GM23338 (cell line): ENCODE data around the gene SLC45A1. TPM values are rescaled to one million over a fixed set of nuclear protein-coding genes. Genes with fewer than 3 reads are reported as not detected.

ENCODE experiments used
- ATAC-seq: fragments of 200-7000 bp; cut with Tn5 transposase; 3 replicates; pipeline ENCODE4 v1.9.1; 2020
- DNase-seq: peaks from one replicate; pipeline ENCODE4 v3.0.0-alpha.2; 2015; ENCODE audit warnings: low spot score
- H2AFZ ChIP-seq: fragments of 200-600 bp; sonication (generic); 2 replicates; pipeline ENCODE4 v1.8.0; 2016; ENCODE audit warnings: antibody characterized with exemption, mild to moderate bottlenecking, moderate library complexity
- H3F3A ChIP-seq: fragments of 200-600 bp; sonication (generic); replicated peaks from 2 replicates; pipeline ENCODE4 v1.8.0; 2017; ENCODE audit warnings: antibody characterized with exemption, mixed run types, low read depth
- H3K27ac ChIP-seq: fragments of 200-600 bp; sonication (generic); 2 replicates; pipeline ENCODE4 v1.6.1; 2016; ENCODE audit warnings: low read depth
- H3K27me3 ChIP-seq: fragments of 200-600 bp; sonication (generic); 2 replicates; pipeline ENCODE4 v1.8.0; 2016; ENCODE audit warnings: mild to moderate bottlenecking, mixed run types, moderate library complexity; ENCODE audit not compliant: insufficient read depth
- H3K36me3 ChIP-seq: fragments of 200-600 bp; sonication (generic); 2 replicates; pipeline ENCODE4 v1.8.0; 2016; ENCODE audit warnings: mild to moderate bottlenecking; ENCODE audit not compliant: insufficient read depth
- H3K4me1 ChIP-seq: fragments of 200-600 bp; sonication (generic); 2 replicates; pipeline ENCODE4 v1.8.0; 2016; ENCODE audit warnings: mild to moderate bottlenecking, moderate library complexity; ENCODE audit not compliant: insufficient read depth
- H3K4me2 ChIP-seq: fragments of 200-600 bp; sonication (generic); 2 replicates; pipeline ENCODE4 v1.7.1; 2017; ENCODE audit warnings: mixed run types
- H3K4me3 ChIP-seq: fragments of 200-600 bp; sonication (generic); 2 replicates; pipeline ENCODE4 v1.6.1; 2016; ENCODE audit warnings: mixed run types
- H3K79me2 ChIP-seq: fragments of 200-600 bp; sonication (generic); replicated peaks from 2 replicates; pipeline ENCODE4 v1.8.0; 2017; ENCODE audit warnings: mild to moderate bottlenecking; ENCODE audit not compliant: insufficient read depth
- H3K9me2 ChIP-seq: fragments of 200-600 bp; sonication (generic); 2 replicates; pipeline ENCODE4 v1.8.0; 2017; ENCODE audit not compliant: insufficient read depth
- H4K20me1 ChIP-seq: fragments of 200-600 bp; sonication (generic); replicated peaks from 2 replicates; pipeline ENCODE4 v1.8.0; 2017; ENCODE audit warnings: mild to moderate bottlenecking; ENCODE audit not compliant: insufficient read depth
- H3K27ac Mint-ChIP-seq: 2 replicates; pipeline ENCODE4 v1.8.0; 2020; ENCODE audit warnings: inconsistent platforms, mild to moderate bottlenecking, moderate library complexity, mixed read lengths
- H3K27me3 Mint-ChIP-seq: 3 replicates; pipeline ENCODE4 v1.8.0; 2022; ENCODE audit warnings: low read depth, mild to moderate bottlenecking, moderate library complexity, mixed read lengths, inconsistent platforms; ENCODE audit not compliant: insufficient read depth, poor library complexity
- H3K36me3 Mint-ChIP-seq: 3 replicates; pipeline ENCODE4 v1.8.0; 2021; ENCODE audit warnings: low read depth, mild to moderate bottlenecking, inconsistent platforms, moderate library complexity, mixed read lengths
- H3K4me1 Mint-ChIP-seq: 3 replicates; pipeline ENCODE4 v1.8.0; 2020; ENCODE audit warnings: mild to moderate bottlenecking, inconsistent platforms, mixed read lengths
- H3K4me3 Mint-ChIP-seq: 3 replicates; pipeline ENCODE4 v1.8.0; 2021; ENCODE audit warnings: moderate library complexity, mild to moderate bottlenecking, inconsistent platforms, mixed read lengths
- H3K9me3 Mint-ChIP-seq: 3 replicates; pipeline ENCODE4 v1.8.0; 2020; ENCODE audit warnings: moderate library complexity, mild to moderate bottlenecking, inconsistent platforms, mixed read lengths
- EZH2 ChIP-seq: fragments of 200-600 bp; sonication (generic); IDR thresholded peaks from one replicate; pipeline ENCODE4 v1.8.0; 2017; ENCODE audit warnings: antibody characterized with exemption, mild to moderate bottlenecking, low read depth; ENCODE audit not compliant: unreplicated experiment
- EZH2phosphoT487 ChIP-seq: fragments of 200-600 bp; sonication (generic); IDR thresholded peaks from one replicate; pipeline ENCODE4 v1.8.1; 2018; ENCODE audit warnings: antibody characterized with exemption; ENCODE audit not compliant: unreplicated experiment
- JUNB ChIP-seq: IDR thresholded peaks from one replicate; pipeline ENCODE4 v1.6.1; 2016; ENCODE audit warnings: antibody characterized with exemption; ENCODE audit not compliant: unreplicated experiment
- POLR2AphosphoS5 ChIP-seq: IDR thresholded peaks from 2 replicates; pipeline ENCODE4 v1.6.1; 2016; ENCODE audit warnings: antibody characterized with exemption, low read depth
- STAT1 ChIP-seq: IDR thresholded peaks from one replicate; pipeline ENCODE4 v1.6.1; 2016; ENCODE audit warnings: antibody characterized with exemption; ENCODE audit not compliant: unreplicated experiment
- polyA plus RNA-seq: library from polyadenylated mRNA; unstranded; fragments of >200 nt; fragmentation: Nextera tagmentation; extraction: Ambion mirVana; gene quantifications from 2 replicates; pipeline ENCODE4 v1.2.1, GENCODE V29; 2016
- total RNA-seq: library from RNA; depleted of rRNA; stranded (reverse); fragments of >200 nt; shearing (Covaris generic); gene quantifications from 2 replicates; pipeline ENCODE4 v1.2.3, GENCODE V29; 2014
- TF ChIP-seq, protein P1 (sequence below): IDR thresholded peaks from 2 replicates; pipeline ENCODE4 v1.6.1; 2016; ENCODE audit warnings: antibody characterized with exemption
- TF ChIP-seq, protein P2 (sequence below): fragments of 250-450 bp; sonication (Bioruptor Pico); IDR thresholded peaks from 2 replicates; pipeline ENCODE4 v1.5.0; 2020; ENCODE audit warnings: mild to moderate bottlenecking, moderate library complexity
- TF ChIP-seq, protein P3 (sequence below), 2 experiments: fragments of 200-600 bp in 1 of 2; sonication (generic) in 1 of 2; conservative IDR thresholded peaks; 2 replicates each; pipeline versions ENCODE4 v1.5.1 to v1.6.1; 2016 to 2017; ENCODE audit warnings: antibody characterized with exemption in 2 of 2, low read depth in 2 of 2, mild to moderate bottlenecking in 2 of 2, moderate library complexity in 1 of 2

Gene SLC45A1
- total and polyA plus RNA-seq, 2 experiments from 2014 or later, result 1.3 to 2.3 TPM

DNA sequence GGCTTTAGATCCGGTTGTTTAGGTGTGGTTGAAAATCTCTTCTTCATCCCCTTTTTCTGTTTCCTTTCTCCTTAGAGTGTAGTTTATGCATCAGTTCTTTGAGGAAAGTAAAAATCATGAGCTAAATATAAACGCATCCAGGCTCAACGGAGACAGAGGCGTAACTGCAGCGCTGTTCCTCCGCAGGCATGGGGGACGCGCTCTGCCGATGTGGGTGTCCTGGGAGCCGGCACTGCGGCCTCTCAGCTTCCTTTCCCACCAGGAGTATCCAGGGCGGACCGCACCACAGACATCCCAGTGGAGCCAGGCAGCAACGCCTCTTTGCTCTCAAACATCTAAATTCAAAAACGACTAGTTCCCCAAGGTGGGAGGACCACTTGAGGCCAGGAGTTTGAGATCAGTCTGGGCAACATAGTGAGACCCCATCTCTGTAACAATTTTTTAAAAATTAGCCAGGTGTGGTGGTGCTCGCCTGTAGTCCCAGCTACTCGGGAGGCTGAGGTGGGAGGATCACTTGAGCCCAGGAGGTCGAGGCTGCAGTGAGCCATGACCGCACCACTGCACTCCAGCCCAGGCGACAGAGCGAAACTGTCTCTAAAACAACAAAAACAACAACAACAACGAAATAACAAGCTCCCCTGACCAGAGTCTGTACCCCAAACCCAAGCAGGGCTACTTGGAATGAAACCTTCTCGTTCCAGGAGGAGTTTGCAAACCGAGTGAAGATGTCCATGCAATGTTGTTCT lies 16.4 kb downstream of the SLC45A1 start:
- H3K36me3 Mint-ChIP-seq, result peaks cover 7% of the 10 kb centered on the region
- H3K79me2 ChIP-seq, result no peaks in the 10 kb centered on the region
- H3F3A ChIP-seq, result no peaks in the 10 kb centered on the region

DNA sequence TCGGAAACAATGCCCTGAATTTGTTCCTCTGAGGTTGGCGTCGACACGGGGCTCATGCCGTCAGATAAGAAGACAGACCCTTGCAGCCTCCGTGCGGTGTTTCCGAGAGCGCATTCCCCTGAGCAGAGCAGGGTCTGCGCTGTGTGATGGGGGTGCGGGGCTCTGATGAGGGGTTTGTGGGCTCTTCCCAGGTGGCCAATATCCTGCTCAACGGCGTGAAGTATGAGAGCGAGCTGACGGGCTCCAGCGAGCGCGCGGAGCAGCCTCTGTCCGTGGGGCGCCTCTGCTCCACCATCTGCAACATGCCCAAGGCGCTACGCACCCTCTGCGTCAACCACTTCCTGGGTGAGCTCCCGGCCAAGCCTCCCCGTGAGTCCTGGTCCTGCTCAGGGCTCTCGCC lies 17.3 kb downstream of the SLC45A1 start:
- Mint-ChIP-seq H3K4me1 (no peaks in the 10 kb centered on the region), H3K27me3 (peaks cover 8% of the 10 kb centered on the region), H3K9me3 (peaks cover 3% of the 10 kb centered on the region; the same call in 1 of the 3 replicates), H3K36me3 (peaks cover 7% of the 10 kb centered on the region), H3K4me3 (no peak overlapping the region), H3K27ac (no peak overlapping the region)
- ATAC-seq (no peak), DNase-seq (no peak)
- Histone ChIP-seq H3K4me3 (no peak overlapping the region), H3K36me3 (no peaks in the 10 kb centered on the region), H3K4me1 (no peaks in the 10 kb centered on the region), H3K27ac (no peak overlapping the region), H3K4me2 (no peak overlapping the region), H3K9me2 (no peaks in the 10 kb centered on the region), H3K79me2 (no peaks in the 10 kb centered on the region), H4K20me1 (no peaks in the 10 kb centered on the region), H3F3A (no peaks in the 10 kb centered on the region), H2AFZ (no peak overlapping the region), H3K27me3 (no peaks in the 10 kb centered on the region)
- TF ChIP-seq, protein P1, sequence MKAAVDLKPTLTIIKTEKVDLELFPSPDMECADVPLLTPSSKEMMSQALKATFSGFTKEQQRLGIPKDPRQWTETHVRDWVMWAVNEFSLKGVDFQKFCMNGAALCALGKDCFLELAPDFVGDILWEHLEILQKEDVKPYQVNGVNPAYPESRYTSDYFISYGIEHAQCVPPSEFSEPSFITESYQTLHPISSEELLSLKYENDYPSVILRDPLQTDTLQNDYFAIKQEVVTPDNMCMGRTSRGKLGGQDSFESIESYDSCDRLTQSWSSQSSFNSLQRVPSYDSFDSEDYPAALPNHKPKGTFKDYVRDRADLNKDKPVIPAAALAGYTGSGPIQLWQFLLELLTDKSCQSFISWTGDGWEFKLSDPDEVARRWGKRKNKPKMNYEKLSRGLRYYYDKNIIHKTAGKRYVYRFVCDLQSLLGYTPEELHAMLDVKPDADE, result no peak
- TF ChIP-seq POLR2AphosphoS5, result no peak
- TF ChIP-seq EZH2, result no peak
- TF ChIP-seq, protein P2, sequence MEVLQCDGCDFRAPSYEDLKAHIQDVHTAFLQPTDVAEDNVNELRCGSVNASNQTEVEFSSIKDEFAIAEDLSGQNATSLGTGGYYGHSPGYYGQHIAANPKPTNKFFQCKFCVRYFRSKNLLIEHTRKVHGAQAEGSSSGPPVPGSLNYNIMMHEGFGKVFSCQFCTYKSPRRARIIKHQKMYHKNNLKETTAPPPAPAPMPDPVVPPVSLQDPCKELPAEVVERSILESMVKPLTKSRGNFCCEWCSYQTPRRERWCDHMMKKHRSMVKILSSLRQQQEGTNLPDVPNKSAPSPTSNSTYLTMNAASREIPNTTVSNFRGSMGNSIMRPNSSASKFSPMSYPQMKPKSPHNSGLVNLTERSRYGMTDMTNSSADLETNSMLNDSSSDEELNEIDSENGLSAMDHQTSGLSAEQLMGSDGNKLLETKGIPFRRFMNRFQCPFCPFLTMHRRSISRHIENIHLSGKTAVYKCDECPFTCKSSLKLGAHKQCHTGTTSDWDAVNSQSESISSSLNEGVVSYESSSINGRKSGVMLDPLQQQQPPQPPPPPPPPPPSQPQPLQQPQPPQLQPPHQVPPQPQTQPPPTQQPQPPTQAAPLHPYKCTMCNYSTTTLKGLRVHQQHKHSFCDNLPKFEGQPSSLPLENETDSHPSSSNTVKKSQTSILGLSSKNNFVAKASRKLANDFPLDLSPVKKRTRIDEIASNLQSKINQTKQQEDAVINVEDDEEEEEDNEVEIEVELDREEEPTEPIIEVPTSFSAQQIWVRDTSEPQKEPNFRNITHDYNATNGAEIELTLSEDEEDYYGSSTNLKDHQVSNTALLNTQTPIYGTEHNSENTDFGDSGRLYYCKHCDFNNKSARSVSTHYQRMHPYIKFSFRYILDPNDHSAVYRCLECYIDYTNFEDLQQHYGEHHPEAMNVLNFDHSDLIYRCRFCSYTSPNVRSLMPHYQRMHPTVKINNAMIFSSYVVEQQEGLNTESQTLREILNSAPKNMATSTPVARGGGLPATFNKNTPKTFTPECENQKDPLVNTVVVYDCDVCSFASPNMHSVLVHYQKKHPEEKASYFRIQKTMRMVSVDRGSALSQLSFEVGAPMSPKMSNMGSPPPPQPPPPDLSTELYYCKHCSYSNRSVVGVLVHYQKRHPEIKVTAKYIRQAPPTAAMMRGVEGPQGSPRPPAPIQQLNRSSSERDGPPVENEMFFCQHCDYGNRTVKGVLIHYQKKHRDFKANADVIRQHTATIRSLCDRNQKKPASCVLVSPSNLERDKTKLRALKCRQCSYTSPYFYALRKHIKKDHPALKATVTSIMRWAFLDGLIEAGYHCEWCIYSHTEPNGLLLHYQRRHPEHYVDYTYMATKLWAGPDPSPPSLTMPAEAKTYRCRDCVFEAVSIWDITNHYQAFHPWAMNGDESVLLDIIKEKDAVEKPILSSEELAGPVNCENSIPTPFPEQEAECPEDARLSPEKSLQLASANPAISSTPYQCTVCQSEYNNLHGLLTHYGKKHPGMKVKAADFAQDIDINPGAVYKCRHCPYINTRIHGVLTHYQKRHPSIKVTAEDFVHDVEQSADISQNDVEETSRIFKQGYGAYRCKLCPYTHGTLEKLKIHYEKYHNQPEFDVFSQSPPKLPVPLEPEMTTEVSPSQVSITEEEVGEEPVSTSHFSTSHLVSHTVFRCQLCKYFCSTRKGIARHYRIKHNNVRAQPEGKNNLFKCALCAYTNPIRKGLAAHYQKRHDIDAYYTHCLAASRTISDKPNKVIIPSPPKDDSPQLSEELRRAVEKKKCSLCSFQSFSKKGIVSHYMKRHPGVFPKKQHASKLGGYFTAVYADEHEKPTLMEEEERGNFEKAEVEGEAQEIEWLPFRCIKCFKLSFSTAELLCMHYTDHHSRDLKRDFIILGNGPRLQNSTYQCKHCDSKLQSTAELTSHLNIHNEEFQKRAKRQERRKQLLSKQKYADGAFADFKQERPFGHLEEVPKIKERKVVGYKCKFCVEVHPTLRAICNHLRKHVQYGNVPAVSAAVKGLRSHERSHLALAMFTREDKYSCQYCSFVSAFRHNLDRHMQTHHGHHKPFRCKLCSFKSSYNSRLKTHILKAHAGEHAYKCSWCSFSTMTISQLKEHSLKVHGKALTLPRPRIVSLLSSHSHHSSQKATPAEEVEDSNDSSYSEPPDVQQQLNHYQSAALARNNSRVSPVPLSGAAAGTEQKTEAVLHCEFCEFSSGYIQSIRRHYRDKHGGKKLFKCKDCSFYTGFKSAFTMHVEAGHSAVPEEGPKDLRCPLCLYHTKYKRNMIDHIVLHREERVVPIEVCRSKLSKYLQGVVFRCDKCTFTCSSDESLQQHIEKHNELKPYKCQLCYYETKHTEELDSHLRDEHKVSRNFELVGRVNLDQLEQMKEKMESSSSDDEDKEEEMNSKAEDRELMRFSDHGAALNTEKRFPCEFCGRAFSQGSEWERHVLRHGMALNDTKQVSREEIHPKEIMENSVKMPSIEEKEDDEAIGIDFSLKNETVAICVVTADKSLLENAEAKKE (CRISPR knock-in tag), result no peak
- TF ChIP-seq, protein P3, sequence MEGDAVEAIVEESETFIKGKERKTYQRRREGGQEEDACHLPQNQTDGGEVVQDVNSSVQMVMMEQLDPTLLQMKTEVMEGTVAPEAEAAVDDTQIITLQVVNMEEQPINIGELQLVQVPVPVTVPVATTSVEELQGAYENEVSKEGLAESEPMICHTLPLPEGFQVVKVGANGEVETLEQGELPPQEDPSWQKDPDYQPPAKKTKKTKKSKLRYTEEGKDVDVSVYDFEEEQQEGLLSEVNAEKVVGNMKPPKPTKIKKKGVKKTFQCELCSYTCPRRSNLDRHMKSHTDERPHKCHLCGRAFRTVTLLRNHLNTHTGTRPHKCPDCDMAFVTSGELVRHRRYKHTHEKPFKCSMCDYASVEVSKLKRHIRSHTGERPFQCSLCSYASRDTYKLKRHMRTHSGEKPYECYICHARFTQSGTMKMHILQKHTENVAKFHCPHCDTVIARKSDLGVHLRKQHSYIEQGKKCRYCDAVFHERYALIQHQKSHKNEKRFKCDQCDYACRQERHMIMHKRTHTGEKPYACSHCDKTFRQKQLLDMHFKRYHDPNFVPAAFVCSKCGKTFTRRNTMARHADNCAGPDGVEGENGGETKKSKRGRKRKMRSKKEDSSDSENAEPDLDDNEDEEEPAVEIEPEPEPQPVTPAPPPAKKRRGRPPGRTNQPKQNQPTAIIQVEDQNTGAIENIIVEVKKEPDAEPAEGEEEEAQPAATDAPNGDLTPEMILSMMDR (conservative IDR thresholded peaks at IDR 0.05; ENCODE audit: low read depth in 2 of 2), result no peak
- no peak for TF ChIP-seq EZH2phosphoT487

More for the DNA sequence above, 16.4 kb downstream of the SLC45A1 start:
- H3K4me1 Mint-ChIP-seq, result no peaks in the 10 kb centered on the region
- Histone ChIP-seq H2AFZ (no peak overlapping the region), H3K4me1 (no peaks in the 10 kb centered on the region), H3K27me3 (no peaks in the 10 kb centered on the region), H4K20me1 (no peaks in the 10 kb centered on the region), H3K36me3 (no peaks in the 10 kb centered on the region), H3K27ac (no peak overlapping the region), H3K4me2 (no peak overlapping the region), H3K4me3 (no peak overlapping the region), H3K9me2 (no peaks in the 10 kb centered on the region)
- H3K4me3 Mint-ChIP-seq, result no peak overlapping the region
- H3K9me3 Mint-ChIP-seq, result peaks cover 3% of the 10 kb centered on the region; the same call in 1 of the 3 replicates
- DNase-seq (no peak), ATAC-seq (no peak)
- H3K27ac Mint-ChIP-seq, result no peak overlapping the region
- H3K27me3 Mint-ChIP-seq, result peaks cover 8% of the 10 kb centered on the region
- TF ChIP-seq, protein P1, result no peak
- TF ChIP-seq JUNB (no peak), STAT1 (no peak)
